Hematopoietic multipotent progenitor cell treated with erythropoietin and hydrocortisone succinate and interleukin-3 and kit ligand, for 15 days (in vitro differentiated cells): Measurements from ENCODE around the gene WEE1.
"Not testable (repeated sequence)": the region's sequence is repeated elsewhere in the genome, so short reads cannot be mapped to it uniquely, and the experiment has no call there.

Experiments used
- DNase-seq: peaks from one replicate; pipeline ENCODE4 v3.0.0-alpha.2; 2015; ENCODE audit warnings: low spot score

The WEE1 gene

DNA sequence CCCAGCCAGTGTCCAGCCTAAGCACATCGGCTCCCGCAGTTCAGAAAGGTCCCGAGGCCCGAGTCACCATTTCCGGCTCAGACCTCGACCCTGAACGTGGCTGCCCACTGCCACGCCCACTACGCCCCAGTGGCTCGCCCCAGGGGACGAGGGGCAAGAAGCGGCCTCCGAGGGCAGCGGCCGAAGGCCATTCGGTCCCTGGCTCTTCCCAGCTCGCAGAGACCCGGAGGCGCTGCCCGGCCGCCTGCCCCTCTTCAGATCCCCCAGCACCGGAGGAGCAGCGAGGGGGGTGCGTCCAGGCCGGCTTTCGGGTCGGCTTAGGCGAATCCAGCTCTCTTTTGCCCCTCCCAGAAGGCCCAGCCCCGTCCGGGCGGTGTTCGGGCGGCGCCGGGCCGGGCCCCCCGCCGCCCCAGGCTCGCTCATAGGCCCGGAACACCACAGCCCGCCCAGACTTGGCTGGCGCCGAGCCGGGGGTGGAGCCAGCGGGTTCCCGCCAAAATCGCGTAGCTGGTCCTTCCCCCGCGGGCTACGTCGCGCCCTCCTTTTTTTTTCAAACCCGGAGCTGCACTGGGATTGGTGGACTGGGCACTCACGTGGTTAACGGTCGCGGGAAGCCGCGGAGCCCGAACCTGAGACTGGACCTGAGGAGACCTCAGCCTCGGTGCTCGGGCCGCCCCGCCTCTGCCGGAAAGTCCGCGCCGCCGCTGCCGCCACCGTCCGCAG, at the start of gene WEE1:
WEE1 (plus strand) TSS at position 619 of the 723 bp plus-strand sequence. CDS start 264 bp downstream, outside the sequence.
- peak; percentile 94 for DNase-seq

DNA sequence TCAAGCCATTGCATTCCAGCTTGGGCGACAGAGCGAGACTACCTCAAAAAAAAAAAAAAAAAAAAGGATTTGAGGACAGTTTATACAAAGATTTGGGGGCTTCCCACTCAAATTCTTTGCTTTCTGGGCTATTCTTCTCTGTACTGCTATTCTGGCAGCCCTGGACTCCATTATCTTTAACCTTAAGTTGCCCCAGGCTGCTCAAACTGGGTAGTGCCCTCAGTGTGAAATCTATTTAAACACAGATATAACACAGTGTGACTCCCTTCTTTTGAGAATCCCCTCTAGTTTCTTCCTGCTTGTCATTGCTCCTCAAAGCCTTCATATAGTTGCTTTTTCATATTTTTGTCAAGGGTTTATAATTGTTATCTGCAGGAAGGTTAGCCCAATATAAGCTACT, 49.5 kb upstream of the WEE1 start:
- DNase-seq, result no peak

DNA sequence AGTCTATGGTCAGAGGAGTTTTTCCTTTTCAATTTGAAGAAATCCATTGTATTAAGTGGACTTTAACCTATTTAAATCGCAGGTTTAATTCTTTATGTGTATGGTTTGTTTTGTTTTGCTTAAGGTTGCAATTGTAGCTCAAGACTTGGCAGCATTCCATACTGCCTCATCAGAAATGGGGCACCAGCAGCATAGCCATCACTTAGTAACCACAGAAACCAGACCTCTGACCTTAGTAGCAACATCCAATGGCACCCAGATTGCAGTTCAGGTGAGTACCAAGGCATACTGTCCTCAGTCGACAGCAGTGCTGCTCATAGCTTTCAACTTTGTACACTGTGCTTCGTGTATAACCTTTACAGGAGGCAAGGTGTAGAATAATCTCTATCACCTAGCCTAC, 48.4 kb upstream of the WEE1 start:
- no peak for DNase-seq

- no peak for DNase-seq
Observed at GRCh38 chr11:9527481-9528135, 45.9 kb upstream of the WEE1 start.

DNA sequence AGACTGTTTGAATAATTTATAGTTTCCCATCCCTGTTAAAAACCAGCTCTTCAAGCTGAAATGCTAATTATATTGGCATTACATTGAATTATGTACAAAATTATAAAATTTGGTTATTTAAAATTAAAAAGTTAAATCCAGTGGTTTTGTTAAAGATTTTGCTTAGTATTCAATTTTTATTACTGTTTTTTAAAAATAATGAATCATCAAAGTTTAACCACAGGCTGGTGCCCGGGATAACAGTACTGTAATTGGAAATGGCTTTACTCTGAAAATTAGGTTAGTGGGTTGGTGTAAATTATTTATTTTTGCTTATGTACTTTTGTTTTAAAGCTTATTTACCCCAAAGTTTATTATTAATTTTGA, 45.4 kb upstream of the WEE1 start:
- no peak for DNase-seq

DNA sequence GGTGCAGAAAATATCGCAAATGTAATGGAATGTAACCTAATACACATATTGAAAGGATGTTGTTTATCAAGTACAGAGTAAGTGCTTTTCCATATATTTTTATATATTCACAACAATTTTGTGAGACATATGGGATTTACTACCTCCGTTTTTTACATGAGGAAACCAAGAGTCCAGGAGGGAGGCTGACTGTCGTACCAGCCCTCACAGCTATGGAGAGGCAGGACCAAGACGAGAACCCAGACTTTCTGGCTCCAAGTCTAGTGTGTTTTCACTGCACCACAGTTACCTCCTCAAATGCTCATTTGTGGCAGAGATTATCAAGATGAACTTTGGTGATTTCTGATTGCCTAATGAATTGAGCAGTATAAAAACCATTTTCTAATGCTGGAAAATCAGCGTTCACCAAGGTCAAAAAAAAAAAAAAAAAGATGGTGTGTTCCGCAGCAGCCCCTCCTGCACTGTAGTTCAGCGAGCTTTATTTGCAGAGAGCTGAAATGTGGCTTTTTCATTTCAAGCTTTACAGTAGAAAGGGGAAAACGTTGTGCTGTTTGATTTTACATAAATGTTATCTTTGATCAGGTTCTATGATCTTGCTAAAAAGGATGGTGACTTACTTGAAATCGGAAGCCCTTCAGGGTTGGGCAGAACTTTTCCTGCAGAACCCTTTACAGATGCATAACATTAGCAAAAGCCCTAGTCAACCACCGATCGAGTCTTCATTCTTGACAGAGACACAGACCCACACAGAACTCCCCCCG, 44.7 kb upstream of the WEE1 start:
- DNase-seq, result no peak

GRCh38 chr11:9529334-9529650, 44.2 kb upstream of the WEE1 start:
- DNase-seq, result peak; percentile 78

DNA sequence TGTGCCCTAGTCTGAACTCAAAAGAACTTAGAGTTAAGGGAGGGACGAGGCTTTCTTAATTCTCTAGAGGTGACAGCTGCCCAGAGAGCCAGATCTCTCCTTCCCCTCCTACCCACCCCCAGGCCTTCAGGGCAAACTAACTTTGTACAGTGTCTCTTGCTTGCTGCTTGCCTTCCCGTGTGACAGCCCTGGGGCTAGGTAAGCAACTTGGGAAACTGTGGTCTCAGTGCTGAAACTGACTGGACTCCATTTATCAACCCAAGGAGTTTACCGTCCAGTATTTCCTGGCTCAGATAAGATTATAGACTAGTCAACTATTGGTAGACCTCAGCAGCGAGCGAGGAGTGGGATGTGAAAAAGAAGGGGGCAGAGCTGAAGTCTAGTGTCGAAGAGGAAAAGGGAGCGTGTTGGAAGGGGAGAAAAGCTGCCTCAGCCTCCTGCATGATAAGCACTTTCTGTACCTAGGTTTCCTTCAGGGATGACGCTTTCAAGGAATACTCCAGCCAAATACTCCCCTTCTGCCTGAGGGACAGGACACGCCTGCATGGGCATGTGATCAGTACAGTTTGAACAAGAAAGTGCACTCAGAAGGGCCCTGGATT, 43.3 kb upstream of the WEE1 start:
- no peak for DNase-seq

DNA sequence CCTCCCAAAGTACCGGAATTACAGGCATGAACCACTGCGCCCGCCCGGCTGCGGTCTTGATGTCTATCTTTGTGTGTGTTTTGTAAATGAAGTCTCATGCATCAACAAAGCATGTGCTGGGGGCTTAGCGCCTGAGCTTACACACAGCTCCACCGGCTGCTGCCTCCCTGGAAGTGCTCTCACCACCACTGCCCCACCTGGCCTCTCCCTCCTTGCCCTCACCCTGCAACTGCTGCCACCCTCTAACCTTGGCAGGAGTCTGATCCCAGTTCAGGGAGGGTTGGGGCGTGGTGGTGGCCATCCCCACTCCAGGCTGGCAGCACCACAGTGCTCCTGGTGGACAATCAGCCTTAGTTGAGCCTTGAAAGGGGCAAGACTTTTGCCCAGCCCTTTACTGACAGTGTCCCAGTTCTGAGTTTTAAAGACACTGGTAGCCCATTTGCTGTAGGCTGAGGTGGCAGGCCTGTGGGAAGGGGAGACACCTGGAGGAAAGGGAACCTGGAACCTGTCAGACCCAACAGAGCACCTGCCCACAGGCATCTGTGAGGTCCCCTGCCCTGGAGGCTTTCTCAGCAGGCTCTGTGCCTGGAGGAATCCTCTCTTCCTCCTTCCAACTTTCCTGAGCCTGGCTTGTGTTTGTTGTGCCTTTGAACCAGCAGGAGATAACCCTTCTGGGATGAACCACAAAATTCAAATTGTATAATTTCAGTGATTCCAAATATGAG, 42.4 kb upstream of the WEE1 start:
- DNase-seq, result no peak

DNA sequence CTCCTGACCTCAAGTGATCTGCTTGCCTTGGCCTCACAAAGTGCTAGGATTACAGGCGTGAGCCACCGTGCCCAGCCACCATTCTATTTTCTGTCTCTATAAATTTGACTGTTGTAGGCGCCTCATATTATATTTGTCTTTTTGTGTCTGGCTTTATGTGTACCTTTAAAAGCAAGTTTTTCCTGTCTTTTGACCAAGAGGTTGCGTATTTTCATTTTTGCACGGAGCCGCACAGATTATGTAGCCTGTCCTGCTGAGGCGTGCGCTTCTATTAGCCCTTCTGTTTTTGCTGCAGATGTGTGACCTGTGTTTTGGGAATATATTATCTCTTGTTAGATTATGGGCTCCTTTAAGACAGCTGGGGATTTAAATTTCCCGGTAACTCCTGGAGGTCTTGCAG, 40.4 kb upstream of the WEE1 start:
- no peak for DNase-seq

GRCh38 chr11:9533736-9534473, 39.6 kb upstream of the WEE1 start:
- DNase-seq, result no peak

GRCh38 chr11:9535189-9535781, 38.2 kb upstream of the WEE1 start:
- DNase-seq, result peak; percentile 81

GRCh38 chr11:9538548-9538947, 34.9 kb upstream of the WEE1 start:
- no peak for DNase-seq

DNA sequence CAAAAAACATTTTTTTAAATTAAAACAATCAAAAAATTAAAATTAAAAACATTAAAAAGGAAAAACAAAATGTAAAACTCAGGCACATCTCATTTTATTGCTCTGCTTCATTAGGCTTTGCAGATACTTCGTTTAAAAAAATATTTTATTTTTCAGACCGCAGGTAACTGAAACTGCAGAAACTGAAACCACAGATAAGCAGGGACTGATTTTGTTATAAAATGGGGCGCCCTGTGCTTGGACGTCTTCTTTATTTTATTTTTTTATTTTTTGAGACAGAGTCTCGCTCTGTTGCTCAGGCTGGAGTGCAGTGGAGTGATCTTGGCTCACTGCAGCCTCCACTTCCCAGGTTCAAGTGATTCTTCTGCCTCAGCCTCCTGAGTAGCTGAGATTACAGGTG, 24.3 kb upstream of the WEE1 start:
- DNase-seq, result not testable (repeated sequence)

- no peak for DNase-seq
Observed at GRCh38 chr11:9550191-9550628, 23.3 kb upstream of the WEE1 start.

DNA sequence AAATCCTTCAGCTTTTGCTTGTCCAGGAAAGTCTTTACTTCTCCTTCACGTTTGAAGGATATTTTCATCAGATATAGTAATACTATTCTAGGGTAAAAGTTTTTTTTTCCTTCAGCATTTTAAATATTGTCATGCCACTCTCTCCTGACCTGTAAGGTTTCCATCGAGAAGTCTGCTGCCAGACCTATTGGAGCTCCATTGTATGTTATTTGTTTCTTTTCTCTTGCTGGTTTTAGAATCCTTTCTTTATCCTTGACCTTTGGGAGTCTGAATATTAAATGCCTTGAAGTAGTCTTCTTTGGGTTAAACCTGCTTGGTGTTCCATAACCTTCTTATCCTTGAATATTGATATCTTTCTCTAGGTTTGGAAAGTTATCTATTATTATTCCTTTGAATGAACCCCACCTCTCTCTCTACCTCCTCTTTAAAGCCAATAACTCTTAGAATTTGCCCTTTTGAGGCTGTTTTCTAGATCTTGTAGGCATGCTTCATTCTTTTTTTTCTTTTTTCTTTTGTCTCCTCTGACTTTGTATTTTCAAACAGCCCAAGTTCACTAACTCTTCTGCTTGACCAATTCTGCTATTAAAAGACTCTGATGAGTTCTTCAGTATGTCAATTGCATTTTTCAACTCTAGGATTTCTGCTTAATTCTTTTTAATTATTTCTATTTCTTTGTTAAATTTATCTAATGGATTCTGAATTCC, 12.0 kb upstream of the WEE1 start:
- DNase-seq, result no peak

- DNase-seq, result no peak
Observed at GRCh38 chr11:9562716-9563115, 10.8 kb upstream of the WEE1 start.

DNA sequence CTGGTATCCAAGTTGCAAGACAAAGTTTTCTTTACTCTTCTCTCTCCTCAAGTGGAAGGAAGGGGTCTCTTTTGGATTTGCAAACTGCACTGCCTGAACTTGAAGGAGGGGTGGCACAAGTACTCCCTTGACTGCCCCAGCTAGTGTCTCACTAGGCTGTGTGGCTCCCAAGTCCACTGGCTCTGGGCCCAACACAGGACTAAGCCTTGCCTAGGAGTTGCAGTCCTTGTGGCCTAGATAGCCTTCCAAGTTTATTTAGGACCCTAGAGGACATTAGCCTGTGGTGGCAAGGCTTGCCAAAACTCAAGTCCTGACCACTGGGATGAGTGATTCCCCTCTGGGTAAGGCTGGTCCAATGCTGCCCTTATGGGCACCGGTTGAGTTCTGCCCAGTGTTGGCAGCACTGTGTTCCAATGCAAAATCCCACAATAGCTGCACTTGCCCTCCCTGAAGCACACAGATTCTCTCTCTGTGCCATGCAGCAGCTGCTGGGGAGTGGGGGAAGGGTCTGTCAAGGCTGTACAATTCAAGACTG, 10.2 kb upstream of the WEE1 start:
- no peak for DNase-seq

DNA sequence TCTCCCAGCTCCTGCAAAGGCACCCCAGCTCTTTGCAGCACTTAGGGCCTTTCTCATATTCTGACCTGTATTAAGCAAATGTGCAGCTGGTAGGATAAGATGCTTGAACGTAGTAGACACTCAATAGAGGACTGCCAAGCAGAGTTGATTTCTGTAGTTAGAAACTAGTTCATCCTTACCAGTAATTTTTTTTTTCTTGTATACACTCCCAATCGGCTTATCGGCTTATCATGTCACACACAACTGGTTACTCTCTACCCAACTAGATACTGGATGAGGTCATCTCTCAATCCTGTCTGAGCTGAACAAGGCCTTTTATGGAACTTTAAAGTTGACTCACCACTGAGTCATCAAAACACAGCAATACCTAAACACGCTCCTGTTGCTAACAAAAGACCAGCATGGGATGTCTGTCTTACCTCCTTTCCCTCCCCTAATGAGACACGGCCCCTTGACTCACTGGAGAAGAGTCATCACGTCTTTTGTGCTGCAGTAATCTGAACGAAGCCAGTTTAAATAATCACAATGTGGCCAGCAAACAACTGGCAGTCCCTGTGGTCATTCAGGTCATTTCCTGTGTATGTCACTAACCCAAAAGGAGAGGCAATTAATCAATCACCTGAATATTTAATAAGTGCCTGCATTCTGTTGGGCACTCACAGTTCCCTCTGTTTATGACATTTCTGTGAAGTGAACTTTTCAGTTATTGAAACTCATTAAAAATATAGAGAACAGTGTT, 7.5 kb upstream of the WEE1 start:
- peak; percentile 90 for DNase-seq
